MM.1S (cell line): ENCODE data around the gene TMUB2.

Source experiments
- CTCF ChIP-seq: fragments of 300-600 bp; sonication (generic); IDR thresholded peaks from 2 replicates; pipeline ENCODE4 v1.5.1; 2016; ENCODE audit warnings: antibody characterized with exemption, low read length, mixed read lengths
- EZH2 ChIP-seq: fragments of 300-600 bp; sonication (generic); optimal IDR thresholded peaks from 2 replicates; pipeline ENCODE3; 2017; ENCODE audit warnings: low read depth, mild to moderate bottlenecking, antibody characterized with exemption, low read length, mixed read lengths

- TF ChIP-seq CTCF = no peak
- no peak for TF ChIP-seq EZH2
These were observed 2.0 kb downstream of the TMUB2 start for GRCh38 chr17:44188576-44189403.
